ENCODE results near the gene AP2A2. TPM values are rescaled to one million over a fixed set of nuclear protein-coding genes. Genes with fewer than 3 reads are reported as not detected.

AP2A2 gene
- total and polyA plus RNA-seq, 2 of the 4 experiments (the other 2 are of a cell fraction): 19.9 to 49.0 TPM

DNA sequence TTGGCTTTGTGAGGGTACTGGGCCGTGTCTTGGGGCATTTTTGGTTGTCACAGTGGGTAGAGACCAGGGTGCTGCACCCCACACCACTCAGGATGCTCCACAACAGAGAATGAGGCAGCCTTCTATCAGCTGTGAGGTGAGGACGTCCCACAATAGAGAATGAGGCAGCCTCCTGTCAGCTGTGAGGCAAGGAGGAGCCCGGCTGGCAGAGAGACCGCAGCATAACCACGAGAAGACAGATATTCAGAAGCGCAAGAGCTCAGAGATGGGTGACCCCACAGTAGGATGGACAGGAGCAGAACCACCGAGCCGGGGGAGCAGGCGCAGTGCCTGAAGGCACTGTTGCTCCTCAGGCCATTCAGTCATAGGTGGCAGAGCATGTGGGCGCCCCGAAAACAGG lies 47.6 kb downstream of the AP2A2 start:
- no peak overlapping the region for H3K56ac ChIP-seq (ENCODE audit: extremely low read depth, insufficient read depth, low read length)
- H2BK5ac ChIP-seq (ENCODE audit: low read depth, low read length, poor library complexity, severe bottlenecking): no peak overlapping the region
- no peaks in the 10 kb centered on the region for H3K9me3 ChIP-seq (ENCODE audit: control insufficient read depth, insufficient read depth, low read length)
- no peak overlapping the region for H3K18ac ChIP-seq (ENCODE audit: low read depth, low read length)
- H3K4me3 ChIP-seq (ENCODE audit: insufficient read depth, low read depth, low read length): no peak overlapping the region
- H2BK15ac ChIP-seq (ENCODE audit: low read depth, low read length): no peak overlapping the region
- dilution Hi-C loops (cut with HindIII; ENCODE audit: low sequenced_read_pairs, unreplicated experiment): no loop called here
- H2BK120ac ChIP-seq (ENCODE audit: low read depth, low read length): no peak overlapping the region
- H3K79me1 ChIP-seq (ENCODE audit: low read depth in 1 of 2, low read length in 2 of 2): peaks cover 19 to 59% of the 10 kb centered on the region in 2 experiments
- no peak overlapping the region for H2AK9ac ChIP-seq (replicated peaks; ENCODE audit: low read depth, low read length, poor library complexity)
- no peak overlapping the region for H3K4me2 ChIP-seq (ENCODE audit: low read depth, low read length)
- peaks cover 50% of the 10 kb centered on the region for H4K20me1 ChIP-seq (ENCODE audit: insufficient read depth, low read length)
- 91% methylated on average over 8 of the region's 11 CpGs; no CpG with 5 or more reads in 1 of the 2 experiments for WGBS, 2 experiments (ENCODE audit: extremely low coverage in 2 of 2, insufficient read length in 1 of 2)
- intact Hi-C loops (cut with micrococcal nuclease): no loop called here
- TF ChIP-seq NFE2L2 (IDR thresholded peaks at IDR 0.05; ENCODE audit: low read depth, low read length): no peak
- TF ChIP-seq FOS (IDR thresholded peaks at IDR 0.05; ENCODE audit: low read depth, low read length): no peak
- no peak for TF ChIP-seq SMC3 (IDR thresholded peaks at IDR 0.05; ENCODE audit: low read depth, low read length)
- no peak for TF ChIP-seq RFX5 (IDR thresholded peaks at IDR 0.05; ENCODE audit: low read depth, low read length)
- TF ChIP-seq MAZ (IDR thresholded peaks at IDR 0.05; ENCODE audit: borderline replicate concordance, low read depth, low read length): no peak
- no peak for TF ChIP-seq MAFK (IDR thresholded peaks at IDR 0.05; ENCODE audit: low read depth, low read length)
- TF ChIP-seq, protein P1, sequence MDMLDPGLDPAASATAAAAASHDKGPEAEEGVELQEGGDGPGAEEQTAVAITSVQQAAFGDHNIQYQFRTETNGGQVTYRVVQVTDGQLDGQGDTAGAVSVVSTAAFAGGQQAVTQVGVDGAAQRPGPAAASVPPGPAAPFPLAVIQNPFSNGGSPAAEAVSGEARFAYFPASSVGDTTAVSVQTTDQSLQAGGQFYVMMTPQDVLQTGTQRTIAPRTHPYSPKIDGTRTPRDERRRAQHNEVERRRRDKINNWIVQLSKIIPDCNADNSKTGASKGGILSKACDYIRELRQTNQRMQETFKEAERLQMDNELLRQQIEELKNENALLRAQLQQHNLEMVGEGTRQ (IDR thresholded peaks at IDR 0.05; ENCODE audit: low read depth, low read length): no peak
- no peak for TF ChIP-seq RCOR1 (IDR thresholded peaks at IDR 0.05; ENCODE audit: insufficient replicate concordance, low read length)
- TF ChIP-seq, protein P2, sequence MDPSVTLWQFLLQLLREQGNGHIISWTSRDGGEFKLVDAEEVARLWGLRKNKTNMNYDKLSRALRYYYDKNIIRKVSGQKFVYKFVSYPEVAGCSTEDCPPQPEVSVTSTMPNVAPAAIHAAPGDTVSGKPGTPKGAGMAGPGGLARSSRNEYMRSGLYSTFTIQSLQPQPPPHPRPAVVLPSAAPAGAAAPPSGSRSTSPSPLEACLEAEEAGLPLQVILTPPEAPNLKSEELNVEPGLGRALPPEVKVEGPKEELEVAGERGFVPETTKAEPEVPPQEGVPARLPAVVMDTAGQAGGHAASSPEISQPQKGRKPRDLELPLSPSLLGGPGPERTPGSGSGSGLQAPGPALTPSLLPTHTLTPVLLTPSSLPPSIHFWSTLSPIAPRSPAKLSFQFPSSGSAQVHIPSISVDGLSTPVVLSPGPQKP (IDR thresholded peaks at IDR 0.05; ENCODE audit: borderline replicate concordance, low read depth, low read length): no peak
- no peak for TF ChIP-seq CHD1 (IDR thresholded peaks at IDR 0.05; ENCODE audit: low read depth, low read length)
- TF ChIP-seq, protein P3, sequence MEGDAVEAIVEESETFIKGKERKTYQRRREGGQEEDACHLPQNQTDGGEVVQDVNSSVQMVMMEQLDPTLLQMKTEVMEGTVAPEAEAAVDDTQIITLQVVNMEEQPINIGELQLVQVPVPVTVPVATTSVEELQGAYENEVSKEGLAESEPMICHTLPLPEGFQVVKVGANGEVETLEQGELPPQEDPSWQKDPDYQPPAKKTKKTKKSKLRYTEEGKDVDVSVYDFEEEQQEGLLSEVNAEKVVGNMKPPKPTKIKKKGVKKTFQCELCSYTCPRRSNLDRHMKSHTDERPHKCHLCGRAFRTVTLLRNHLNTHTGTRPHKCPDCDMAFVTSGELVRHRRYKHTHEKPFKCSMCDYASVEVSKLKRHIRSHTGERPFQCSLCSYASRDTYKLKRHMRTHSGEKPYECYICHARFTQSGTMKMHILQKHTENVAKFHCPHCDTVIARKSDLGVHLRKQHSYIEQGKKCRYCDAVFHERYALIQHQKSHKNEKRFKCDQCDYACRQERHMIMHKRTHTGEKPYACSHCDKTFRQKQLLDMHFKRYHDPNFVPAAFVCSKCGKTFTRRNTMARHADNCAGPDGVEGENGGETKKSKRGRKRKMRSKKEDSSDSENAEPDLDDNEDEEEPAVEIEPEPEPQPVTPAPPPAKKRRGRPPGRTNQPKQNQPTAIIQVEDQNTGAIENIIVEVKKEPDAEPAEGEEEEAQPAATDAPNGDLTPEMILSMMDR (conservative IDR thresholded peaks at IDR 0.05; ENCODE audit: low read depth, low read length): no peak
- no peak overlapping the region for H2BK20ac ChIP-seq (ENCODE audit: low read depth, low read length)
- peaks cover 54% of the 10 kb centered on the region for H3K36me3 ChIP-seq (ENCODE audit: control insufficient read depth, insufficient read depth, low read length)
- no peak overlapping the region for H3K27ac ChIP-seq (ENCODE audit: insufficient read depth, low read length)
- H4K8ac ChIP-seq (ENCODE audit: low read depth in 2 of 2, low read length in 2 of 2): no peak overlapping the region
- no peak overlapping the region for H3K9ac ChIP-seq (ENCODE audit: low read depth, low read length)
- POLR2A ChIA-PET (ENCODE audit: unreplicated experiment): no interaction called here
- CTCF ChIA-PET: no interaction called here
- no peak overlapping the region for H3K4ac ChIP-seq (ENCODE audit: low read depth, low read length)
- H2AK5ac ChIP-seq (ENCODE audit: low read depth, low read length): no peak overlapping the region
- H4K91ac ChIP-seq (ENCODE audit: insufficient read depth, low read depth, low read length): no peak overlapping the region
- in situ Hi-C loops (cut with MboI; ENCODE audit: low sequenced_read_pairs): no loop called here
- no peak overlapping the region for H3K23ac ChIP-seq (ENCODE audit: low read depth, low read length)
- no peak overlapping the region for H4K5ac ChIP-seq (ENCODE audit: low read depth, low read length)
- no peak overlapping the region for H3K14ac ChIP-seq (replicated peaks; ENCODE audit: low read depth, low read length)
- H2AFZ ChIP-seq (replicated peaks; ENCODE audit: low read length, poor library complexity): no peak overlapping the region
- no peaks in the 10 kb centered on the region for H3K4me1 ChIP-seq (ENCODE audit: control insufficient read depth, insufficient read depth, low read length)
- BruUV-seq (replicated peaks): no TSS peak
- DNase-seq: no peak
- ATAC-seq (ENCODE audit: low read depth): no peak
- H3K9me1 ChIP-seq (ENCODE audit: insufficient read depth, low read length): no peaks in the 10 kb centered on the region; the same call in 1 of the 2 replicates
- H3K27me3 ChIP-seq (ENCODE audit: control insufficient read depth, insufficient read depth, low read length): no peaks in the 10 kb centered on the region

All from IMR-90 (cell line).